HG03280 (cell line): ENCODE results near the gene CALCR.
"Not testable (repeated sequence)": the region's sequence is repeated elsewhere in the genome, so short reads cannot be mapped to it uniquely, and the experiment has no call there.

Experiments
- ATAC-seq: cut with Tn5 transposase; IDR thresholded peaks from one replicate; pipeline ENCODE4 v1.9.1; 2021; ENCODE audit warnings: mild to moderate bottlenecking, moderate library complexity; ENCODE audit not compliant: unreplicated experiment

Gene CALCR

GRCh38 chr7:93574646-93575554, at the start of gene CALCR:
Gene CALCR (minus strand): TSS chr7:93574724. CDS start chr7:93486981, 87,743 bp downstream.
- no peak for ATAC-seq

GRCh38 chr7:93623816-93624215, 49.3 kb upstream of the CALCR start:
- ATAC-seq, result no peak

- no peak for ATAC-seq
Observed at GRCh38 chr7:93622036-93623033, 47.8 kb upstream of the CALCR start.

- ATAC-seq, result no peak
Observed at GRCh38 chr7:93620864-93621263, 46.3 kb upstream of the CALCR start.

GRCh38 chr7:93620057-93620456, 45.5 kb upstream of the CALCR start:
- ATAC-seq, result no peak

GRCh38 chr7:93601363-93601762, 26.8 kb upstream of the CALCR start:
- no peak for ATAC-seq

GRCh38 chr7:93594250-93594649, 19.7 kb upstream of the CALCR start:
- no peak for ATAC-seq

- no peak for ATAC-seq
Observed at GRCh38 chr7:93592588-93593266, 18.2 kb upstream of the CALCR start.

GRCh38 chr7:93591224-93592050, 16.9 kb upstream of the CALCR start:
- not testable (repeated sequence) for ATAC-seq

- ATAC-seq, result not testable (repeated sequence)
Observed at GRCh38 chr7:93586479-93586865, 11.9 kb upstream of the CALCR start.

GRCh38 chr7:93585694-93586478, 11.4 kb upstream of the CALCR start:
- not testable (repeated sequence) for ATAC-seq

GRCh38 chr7:93579431-93579830, 4.9 kb upstream of the CALCR start:
- ATAC-seq, result no peak

GRCh38 chr7:93578762-93579161, 4.2 kb upstream of the CALCR start:
- ATAC-seq, result no peak

GRCh38 chr7:93575555-93576399, 1.3 kb upstream of the CALCR start:
- ATAC-seq, result no peak

GRCh38 chr7:93574269-93574645, 267 bp downstream of the CALCR start:
- no peak for ATAC-seq

GRCh38 chr7:93569189-93569588, 5.3 kb downstream of the CALCR start:
- no peak for ATAC-seq

- ATAC-seq, result no peak
Observed at GRCh38 chr7:93566876-93567275, 7.6 kb downstream of the CALCR start.

GRCh38 chr7:93563584-93563983, 10.9 kb downstream of the CALCR start:
- no peak for ATAC-seq
